ENCODE results near the gene FAM222B.
"Not testable (repeated sequence)": the region's sequence is repeated elsewhere in the genome, so short reads cannot be mapped to it uniquely, and the experiment has no call there.

Gene FAM222B

DNA sequence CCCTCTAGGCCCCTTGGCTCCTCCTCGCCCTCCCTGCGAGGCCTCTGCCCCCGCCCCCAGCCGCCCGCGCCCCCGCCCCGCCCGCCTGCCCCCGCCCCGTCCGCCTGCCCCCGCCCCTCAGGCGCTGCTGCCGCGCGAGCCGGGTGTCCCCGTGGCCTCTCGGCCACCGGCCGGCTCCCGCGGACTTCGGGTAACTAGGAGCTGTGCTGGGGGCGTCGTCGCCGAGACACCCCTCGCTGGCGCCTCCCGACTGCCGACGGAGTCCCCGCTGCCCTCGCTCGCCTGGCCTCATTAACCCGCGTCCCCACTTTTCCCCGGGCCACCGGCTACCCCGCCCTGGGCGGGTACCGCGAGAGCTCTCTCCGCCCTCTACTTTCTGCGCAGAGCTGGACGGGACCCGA is 116.4 kb downstream of the FAM222B start, which contains the start of gene TLCD1:
TSS of gene TLCD1 (minus strand) at position 8 of the 401 bp plus-strand sequence. CDS start 136 bp downstream, outside the sequence.
- peak; percentile 70 for DNase-seq

- DNase-seq: peak; percentile 81
Measured at GRCh38 chr17:28725660-28726225, 116.8 kb downstream of the FAM222B start.

GRCh38 chr17:28725166-28725659 is 117.4 kb downstream of the FAM222B start:
- peak; percentile 42 for DNase-seq

DNA sequence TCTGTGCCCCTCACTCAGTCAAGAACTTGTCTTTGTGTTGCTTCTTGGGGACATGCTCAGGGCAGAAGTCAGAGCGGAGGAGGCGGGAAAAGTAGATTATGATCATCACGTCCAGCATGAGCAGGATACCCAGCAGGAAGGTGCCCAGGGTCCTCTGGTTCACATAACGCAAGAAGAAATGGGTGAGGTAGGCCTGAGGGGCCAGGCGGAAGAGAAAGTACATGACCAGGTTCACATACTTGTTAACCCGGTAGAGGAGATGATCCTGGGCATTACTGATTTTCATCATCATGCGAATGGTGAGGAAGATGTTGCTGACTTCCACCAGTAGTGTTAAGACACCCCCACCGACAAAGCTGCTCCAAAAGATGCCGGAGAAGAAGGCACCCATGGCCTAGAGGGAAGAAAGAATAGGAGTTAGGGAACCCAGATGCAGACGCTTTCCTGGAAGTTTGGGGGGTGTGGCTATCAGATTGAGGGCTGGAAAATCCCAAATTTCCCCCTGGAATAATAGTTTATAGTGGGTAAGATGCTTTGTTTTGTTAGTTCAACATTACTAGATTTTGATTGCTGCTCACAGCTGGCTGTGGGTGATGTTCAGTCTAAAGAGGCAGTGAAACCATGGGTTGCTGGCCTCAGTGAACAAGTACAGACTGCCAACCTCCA is 118.0 kb downstream of the FAM222B start:
- no peak for DNase-seq

DNA sequence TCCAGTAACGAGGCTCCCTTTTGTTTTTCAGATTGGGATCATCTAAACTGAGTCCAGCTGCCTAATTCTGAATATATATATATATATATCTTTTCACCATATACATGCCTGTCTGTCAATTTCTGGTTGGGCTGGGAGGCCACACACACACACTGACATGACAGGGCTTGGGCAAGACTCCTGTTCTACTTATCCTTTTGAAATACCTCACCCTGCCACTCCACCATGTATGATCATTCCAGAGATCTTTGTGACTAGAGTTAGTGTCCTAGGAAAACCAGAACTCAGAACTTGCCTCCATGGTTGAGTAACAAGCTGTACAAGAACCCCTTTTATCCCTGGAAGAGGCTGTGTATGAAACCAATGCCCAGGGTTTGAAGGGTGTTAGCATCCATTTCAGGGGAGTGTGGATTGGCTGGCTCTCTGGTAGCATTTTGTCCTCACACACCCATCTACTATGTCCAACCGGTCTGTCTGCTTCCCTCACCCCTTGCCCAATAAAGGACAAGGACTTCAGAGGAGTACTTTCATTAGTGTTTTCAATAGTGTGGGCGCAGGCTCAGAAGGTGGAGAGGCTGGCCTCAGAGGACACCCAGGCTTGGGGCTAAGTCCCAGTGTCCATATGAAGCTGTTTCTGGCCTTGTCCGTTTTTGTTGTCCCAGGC is 118.6 kb downstream of the FAM222B start:
- DNase-seq: not testable (repeated sequence)

- no peak for DNase-seq
Measured at GRCh38 chr17:28723159-28723835, 119.3 kb downstream of the FAM222B start.

DNA sequence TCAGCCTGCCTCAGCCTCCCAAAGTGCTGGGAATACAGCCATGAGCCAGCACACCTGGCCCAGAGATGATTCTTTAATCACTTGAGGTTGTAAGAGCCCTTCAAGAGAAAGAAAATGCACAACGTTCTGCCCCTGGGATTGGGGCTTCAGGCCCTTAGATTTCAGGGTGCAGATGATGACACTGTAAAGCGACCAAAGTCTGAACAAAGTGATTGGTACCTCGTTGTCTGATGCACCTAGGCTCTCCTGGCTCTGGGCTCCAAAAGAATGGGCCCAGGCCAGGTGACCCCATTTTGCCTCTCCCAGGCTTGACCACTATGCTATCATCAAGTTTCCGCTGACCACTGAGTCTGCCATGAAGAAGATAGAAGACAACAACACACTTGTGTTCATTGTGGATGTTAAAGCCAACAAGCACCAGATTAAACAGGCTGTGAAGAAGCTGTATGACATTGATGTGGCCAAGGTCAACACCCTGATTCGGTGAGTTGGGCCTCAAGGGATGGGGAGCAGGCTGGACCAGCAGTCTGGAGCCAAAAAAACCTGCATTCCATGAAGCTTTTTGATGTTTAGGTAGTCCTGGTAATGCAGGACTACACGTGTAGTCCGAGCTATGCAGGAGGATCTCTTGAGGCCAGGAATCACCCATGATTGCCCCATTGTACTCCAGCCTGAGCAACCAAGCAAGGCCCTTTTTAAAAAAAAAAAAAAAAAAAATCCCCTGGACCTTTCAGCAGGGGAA is 120.0 kb downstream of the FAM222B start:
- no peak for DNase-seq

DNA sequence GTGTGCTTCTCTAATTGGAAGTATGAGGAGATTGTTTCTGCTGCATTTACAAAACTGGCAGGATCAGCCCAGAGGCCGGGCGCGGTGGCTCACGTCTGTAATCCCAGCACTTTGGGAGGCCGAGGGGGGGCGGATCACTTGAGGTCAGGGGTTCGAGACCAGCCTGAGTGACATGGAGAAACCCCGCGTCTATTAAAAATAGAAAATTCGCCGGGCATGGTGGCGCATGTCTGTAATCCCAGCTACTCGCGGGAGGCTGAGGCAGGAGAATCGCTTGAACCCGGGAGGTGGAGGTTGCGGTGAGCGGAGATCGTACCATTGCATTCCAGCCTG is 121.6 kb downstream of the FAM222B start:
- not testable (repeated sequence) for DNase-seq

GRCh38 chr17:28720247-28720996 is 122.2 kb downstream of the FAM222B start:
- no peak for DNase-seq

DNA sequence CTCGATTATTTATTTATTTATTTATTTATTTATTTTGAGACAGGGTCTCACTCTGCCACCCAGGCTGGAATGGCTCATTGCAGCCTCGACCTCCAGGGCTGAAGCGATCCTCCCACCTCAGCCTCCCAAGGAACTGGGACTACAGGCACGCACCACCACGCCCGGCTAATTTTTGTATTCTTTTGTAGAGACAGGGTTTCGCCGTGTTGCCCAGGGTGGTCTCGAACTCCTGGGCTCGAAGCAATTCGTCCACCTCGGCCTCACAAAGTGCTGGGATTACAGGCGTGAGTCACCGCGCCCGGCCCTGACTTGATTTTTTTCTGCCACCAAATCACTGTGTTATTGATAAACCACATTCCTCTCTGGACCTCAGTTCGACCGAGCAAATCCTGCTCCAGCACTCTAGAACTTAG is 123.6 kb downstream of the FAM222B start:
- DNase-seq: no peak

DNA sequence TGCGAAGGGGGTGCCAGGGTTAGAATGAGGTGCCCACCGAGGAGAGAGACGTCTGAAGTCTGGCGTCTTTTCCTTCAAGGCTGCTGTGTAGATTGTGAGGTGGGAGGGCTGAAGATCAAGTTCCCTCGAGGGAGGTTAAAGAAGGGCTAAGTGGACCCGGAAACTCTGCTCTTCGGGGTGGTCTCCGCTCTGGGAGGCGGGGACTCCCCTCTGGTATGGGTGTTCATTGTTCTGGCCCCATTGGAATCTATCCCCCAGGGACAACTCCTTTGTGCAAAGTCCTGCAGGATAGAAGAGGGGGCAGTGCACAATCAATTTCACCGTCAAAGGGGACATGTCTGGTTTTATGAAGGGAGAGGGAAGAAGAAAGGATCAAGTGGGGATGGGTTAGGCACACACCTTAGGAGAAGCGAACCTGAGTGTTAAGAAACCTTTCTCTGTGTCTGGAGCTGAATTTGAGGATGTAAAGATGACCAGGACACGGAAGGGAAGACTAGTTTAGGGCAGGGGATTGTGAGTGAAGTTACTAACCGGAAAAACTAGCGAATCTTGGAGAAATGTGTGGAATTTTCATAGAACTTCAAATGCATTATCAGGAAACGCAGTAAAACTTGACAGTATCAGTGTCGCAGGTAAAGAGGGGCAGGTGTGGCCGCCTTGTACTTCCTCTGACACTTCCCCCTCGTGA is 124.1 kb downstream of the FAM222B start:
- peak; percentile 64 for DNase-seq

GRCh38 chr17:28717578-28718332 is 124.8 kb downstream of the FAM222B start, which contains the start of gene RAB34:
TSS of gene RAB34 (minus strand) at chr17:28717868. CDS start at chr17:28717266, 602 bp downstream.
- DNase-seq: peak; percentile 94

GRCh38 chr17:28716740-28717577 is 125.6 kb downstream of the FAM222B start:
- DNase-seq: peak; percentile 37

- DNase-seq: no peak
Measured at GRCh38 chr17:28715217-28715616, 127.4 kb downstream of the FAM222B start.

DNA sequence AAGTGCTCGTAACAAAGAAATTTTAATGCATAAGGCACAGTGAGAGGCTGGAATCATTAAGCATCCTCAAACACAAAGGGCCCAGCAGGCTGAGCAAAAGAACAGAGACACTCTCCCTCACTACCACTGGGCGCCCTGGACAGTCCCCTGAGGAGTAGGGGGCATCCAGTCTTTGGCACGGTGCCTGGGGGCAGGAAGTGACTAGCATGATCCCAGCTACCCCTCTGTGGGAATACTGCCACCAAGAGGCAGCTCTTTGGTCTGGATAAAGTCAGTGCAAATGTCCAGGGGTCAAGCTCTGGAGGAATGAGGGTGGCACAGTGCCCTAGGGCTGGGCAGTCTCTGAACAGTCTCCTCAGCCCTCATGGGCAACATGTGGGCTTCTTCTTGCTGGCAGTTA is 128.3 kb downstream of the FAM222B start:
- DNase-seq: no peak

DNA sequence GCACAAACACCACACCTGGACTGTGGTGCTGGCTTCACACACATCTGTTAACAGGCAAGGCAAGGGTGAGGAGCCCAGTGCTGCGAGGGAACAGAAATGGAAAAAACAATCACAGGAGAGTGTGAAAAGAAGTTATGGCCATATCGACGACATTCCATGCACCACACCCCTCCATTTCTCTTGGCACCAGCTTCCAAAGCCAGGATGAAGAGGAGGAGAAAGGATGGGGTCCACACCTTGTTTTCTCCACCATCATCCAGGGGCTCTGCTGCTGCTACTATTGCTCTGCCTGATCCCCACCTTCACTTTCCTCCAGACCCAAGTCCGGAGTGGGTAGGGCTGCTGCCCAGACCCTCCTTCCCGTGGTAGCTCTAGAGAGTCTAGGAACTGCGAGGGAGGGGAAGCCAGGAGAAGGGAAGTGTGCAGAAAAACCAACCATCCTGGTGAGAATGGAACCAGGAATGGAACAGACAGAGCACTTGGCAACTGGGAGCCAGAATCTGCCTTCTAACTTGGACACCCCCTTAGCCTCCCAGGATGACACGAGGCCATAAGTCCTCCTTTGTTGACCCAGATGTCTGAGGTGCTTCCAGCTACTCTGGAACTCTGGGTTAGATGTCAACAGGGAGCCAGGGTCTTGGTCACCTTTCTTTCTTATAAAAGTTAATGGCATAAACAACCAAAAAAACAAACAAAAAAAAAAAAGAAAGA is 129.7 kb downstream of the FAM222B start:
- no peak for DNase-seq

GRCh38 chr17:28712032-28712704 is 130.4 kb downstream of the FAM222B start:
- DNase-seq: peak; percentile 46

DNA sequence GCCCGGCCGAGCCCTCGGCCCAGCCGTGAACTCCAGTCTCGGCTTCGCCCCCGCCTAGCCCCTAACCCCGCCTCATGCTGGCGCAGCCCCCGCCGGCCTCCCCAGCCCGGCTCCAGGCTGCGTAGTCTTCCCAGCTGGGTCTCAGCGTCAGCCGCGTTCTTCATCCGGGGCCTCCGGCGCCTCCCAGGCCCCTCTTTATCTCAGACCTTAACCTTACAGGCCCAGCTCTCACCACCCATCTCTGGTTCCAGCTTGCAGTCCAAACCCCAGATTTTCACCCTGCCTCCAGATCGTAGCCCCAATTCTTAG is 130.9 kb downstream of the FAM222B start, which contains the start of gene PROCA1:
TSS of gene PROCA1 (minus strand) at position 166 of the 309 bp plus-strand sequence. CDS start 228 bp downstream, outside the sequence.
- DNase-seq: no peak
